DMS153 treated with DMSO at 0.1 percent for 48 hours (cell line): ENCODE results near the gene ZNF263.
"Not testable (repeated sequence)": the region's sequence is repeated elsewhere in the genome, so short reads cannot be mapped to it uniquely, and the experiment has no call there.

Source experiments
- DNase-seq: peaks from one replicate; lab custom pipeline; 2025; ENCODE audit not compliant: unreplicated experiment; lab: John Stamatoyannopoulos, UW

Gene ZNF263

DNA sequence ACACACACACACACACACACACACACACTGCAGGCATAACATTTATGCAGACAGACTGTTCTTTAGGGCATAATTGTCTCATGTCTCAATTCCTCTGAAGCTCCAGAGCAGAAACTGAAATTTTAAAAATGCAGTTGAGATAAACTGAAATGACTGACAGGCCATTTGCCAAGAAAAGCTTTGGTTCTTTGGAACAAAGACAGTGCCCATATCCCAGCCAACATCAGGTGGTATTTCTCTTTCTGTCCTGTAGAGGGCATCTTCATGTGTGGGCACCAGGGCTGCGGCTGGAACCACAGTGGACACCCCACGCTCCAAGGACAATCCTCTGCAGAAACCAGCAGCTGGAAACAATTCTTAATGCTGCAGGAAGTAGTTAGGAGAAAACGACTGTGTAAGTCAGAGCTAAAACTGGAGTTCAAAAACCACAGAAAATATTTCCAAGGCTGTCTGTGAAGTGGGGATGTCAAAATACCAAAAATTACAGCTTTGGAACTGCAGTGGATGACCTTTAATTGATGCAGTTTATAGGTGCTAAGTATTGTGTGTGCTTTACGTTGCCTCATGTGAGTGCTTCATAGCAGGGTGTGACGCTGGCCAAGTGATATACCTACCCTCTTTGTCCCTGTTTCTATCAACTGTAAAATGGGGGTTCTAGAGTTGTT is 16.3 kb upstream of the ZNF263 start:
- no peak for DNase-seq

DNA sequence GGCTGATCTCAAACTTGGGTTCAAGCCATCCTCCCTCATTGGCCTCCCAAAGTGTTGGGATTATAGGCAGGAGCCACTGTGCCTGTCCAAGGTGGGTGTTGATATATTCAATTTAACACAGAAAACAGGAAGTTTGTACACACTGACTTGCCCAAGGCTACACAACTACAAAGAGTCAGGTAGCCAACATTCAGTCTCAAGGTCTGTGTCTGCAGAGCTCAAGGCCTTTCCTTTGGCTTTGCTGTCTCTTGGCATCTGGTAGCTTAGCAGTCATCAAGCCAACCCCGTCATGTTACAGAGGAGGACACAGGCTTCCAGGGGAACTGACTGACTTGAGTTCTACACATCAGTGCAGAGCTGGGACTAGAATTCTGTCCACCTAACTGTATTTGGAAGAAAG is 15.0 kb upstream of the ZNF263 start:
- no peak for DNase-seq

DNA sequence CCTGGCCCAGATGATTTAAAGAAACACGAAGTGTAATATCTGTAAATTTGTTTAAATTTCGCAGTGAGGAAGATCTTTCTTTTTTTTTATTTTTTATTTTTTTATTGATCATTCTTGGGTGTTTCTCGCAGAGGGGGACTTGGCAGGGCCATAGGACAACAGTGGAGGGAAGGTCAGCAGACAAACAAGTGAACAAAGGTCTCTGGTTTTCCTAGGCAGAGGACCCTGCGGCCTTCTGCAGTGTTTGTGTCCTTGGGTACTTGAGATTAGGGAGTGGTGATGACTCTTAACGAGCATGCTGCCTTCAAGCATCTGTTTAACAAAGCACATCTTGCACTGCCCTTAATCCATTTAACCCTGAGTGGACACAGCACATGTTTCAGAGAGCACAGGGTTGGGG is 12.6 kb upstream of the ZNF263 start:
- not testable (repeated sequence) for DNase-seq

DNA sequence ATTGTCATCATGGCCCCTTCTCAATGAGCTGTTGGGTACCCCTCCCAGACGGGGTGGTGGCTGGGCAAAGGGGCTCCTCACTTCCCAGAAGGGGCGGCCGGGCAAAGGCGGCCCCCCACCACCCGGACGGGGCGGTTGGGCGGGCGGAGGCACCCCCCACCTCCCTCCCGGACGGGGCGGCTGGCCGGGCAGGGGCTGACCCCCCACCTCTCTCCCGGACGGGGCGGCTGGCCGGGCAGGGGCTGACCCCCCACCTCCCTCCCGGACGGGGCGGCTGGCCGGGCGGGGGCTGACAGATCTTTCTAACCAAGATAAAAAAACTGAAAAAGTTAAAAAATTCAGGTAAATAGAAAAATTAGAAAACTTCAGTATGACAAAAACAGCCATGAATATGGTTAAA is 12.0 kb upstream of the ZNF263 start:
- not testable (repeated sequence) for DNase-seq

DNA sequence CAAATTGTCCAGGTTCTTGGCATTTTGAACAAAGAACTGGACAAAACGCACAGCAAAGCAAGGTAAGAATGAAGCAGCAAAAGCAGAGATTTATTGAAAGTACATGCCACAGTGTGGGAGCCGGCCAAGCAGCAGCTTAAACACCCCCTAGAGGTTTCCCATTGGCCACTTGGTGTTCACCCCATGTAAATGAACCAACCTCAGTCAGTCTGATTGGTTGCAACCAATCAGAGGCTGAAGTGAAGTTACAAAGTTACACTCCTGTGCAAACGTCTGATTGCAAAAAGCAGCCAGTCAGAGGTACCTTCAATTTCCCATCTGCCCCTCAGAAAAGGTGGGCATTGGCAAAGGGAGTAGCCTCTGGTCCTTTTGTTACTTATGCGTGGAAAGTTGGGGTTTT is 8.8 kb upstream of the ZNF263 start:
- DNase-seq, result no peak

DNA sequence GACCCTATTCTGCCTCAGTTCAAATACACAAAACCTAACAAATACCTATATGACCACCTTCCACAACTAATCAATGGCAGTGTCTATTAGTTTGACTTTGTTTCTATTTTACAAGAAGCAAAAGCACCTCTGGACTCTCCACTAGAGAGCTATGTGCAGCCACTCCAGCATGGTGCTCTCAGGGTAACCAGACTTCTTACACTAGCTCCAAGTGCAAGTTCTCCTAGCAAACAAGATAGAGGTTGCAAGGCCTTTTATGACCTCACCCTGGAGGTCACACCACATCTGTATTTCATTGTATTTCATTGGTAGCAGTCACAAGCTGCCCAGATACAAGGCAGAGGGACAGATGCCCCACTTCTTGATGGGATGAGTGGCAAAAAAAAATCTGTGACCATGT is 8.3 kb upstream of the ZNF263 start:
- no peak for DNase-seq

DNA sequence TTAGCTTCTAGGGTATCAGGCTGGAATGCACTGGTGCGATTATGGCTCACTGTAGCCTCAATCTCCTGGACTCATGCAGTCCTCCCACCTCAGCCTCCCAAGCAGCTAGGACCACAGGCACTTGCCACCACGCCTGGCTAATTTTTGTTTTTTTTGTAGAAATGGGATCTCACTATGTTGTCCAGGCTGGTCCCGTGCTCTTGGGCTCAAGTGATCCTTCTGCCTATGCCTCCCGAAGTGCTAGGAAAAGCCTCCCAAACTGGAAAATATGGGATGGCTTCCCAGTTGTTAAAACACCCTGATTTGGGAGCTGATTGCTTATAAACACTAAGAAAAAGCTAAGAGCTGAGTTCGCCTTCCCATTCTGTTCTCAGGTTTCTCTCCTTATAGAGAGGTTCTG is 6.6 kb upstream of the ZNF263 start:
- DNase-seq, result no peak

DNA sequence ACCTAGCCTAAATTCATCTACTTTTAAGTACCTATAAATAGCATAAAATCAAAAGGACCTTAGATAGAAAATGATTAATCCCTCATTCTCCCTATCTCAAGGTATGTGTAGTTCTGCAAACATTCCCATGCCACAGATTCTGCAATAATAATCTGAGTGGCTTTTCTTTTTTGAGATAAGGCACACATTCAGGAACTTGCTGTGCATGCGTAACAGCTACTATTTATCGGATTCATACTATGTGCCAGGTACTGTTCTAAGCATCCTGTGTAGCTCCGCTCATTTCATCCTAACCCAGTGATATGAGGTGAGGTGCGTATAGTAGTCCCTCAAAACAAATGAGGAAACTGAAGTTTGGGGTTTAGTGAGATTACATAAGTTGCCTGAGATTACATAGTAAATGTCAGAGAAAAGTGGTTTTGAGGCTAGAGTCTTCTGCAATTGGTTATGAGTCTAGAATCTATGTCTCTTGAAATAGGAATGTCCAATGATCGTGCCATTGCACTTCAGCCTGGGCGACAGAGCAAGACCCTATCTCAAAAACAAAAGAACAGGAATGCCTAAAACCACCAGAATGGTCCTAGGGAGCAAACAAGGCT is 2.0 kb upstream of the ZNF263 start:
- no peak for DNase-seq

DNA sequence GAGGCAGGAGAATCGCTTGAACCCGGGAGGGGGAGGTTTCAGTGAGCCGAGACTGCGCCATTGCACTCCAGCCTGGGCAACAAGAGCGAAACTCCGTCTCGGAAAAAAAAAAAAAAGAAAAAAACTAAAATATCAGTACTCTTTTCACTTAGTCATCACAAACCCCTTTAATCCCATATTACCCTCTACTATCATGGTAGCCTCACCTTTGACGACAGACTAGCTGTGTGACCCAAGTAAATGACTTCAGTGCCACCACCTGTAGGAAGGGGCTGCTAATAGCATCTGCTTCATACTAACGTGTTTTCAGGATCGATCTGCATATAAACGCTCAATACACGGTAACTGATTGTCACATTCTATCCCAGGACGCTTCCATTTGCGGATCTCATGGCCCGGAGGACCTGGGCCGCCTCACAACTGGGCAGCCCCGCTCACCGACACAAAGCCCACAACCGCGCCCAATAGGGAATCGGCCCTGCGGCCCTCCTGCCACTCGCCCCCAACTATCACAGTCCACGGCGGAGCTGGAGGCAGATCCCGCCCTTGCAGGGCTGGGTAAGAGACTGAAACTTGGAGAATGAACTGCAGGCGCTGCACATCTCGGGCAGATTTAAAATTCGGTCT is 1.1 kb upstream of the ZNF263 start:
- peak; percentile 75 for DNase-seq

DNA sequence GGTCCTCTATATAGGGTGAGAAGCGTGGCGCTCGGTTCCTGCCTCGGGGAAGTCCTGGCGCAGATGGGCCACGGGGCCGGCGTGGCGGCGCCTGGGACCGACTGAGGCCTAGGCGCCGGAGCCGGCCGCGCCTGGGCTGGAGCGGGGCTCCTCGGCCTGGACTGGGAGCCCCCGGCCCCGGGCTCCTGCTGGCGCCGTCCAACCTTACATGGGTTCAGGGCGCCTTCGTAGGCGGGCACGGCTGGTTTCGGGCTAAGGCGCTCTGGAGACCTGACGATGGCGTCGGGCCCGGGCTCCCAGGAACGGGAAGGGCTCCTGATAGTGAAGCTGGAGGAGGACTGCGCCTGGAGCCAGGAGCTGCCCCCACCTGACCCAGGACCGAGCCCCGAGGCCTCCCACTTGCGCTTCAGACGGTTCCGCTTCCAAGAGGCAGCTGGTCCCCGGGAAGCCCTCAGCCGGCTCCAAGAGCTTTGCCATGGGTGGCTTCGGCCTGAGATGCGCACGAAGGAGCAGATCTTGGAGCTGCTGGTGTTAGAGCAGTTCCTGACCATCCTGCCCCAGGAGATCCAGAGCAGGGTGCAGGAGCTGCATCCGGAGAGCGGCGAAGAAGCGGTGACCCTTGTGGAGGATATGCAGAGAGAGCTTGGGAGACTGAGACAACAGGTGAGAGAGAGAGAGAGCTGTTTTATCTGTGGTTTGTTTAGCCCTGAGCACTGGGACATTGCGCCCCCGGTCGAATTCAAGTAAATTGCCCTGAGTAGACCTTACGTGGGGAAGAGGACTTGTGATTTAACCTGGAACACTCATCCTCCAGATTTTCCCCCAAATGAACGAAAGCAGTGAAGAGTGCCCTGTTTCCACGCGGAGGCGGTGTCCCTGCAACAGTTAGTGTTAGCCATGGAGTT is 504 bp downstream of the ZNF263 start:
- no peak for DNase-seq

DNA sequence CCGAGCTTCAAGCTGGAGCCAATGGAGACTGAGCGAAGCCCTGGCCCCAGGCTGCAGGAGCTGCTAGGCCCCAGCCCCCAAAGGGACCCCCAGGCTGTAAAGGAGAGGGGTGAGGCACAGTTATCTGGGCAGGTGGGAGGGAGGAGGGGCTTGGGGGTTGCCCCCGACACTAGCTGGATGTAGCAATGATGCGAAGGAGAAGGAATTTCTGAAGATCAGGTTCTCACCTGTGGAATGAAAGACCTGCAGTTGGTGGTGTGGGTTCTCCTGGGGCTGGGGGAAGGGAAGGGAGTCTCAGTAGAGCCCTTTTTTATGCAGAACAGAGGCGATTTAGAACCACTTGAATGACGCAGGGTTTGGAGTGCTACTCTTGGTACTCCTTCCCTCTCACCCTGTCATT is 1.8 kb downstream of the ZNF263 start:
- DNase-seq, result no peak

DNA sequence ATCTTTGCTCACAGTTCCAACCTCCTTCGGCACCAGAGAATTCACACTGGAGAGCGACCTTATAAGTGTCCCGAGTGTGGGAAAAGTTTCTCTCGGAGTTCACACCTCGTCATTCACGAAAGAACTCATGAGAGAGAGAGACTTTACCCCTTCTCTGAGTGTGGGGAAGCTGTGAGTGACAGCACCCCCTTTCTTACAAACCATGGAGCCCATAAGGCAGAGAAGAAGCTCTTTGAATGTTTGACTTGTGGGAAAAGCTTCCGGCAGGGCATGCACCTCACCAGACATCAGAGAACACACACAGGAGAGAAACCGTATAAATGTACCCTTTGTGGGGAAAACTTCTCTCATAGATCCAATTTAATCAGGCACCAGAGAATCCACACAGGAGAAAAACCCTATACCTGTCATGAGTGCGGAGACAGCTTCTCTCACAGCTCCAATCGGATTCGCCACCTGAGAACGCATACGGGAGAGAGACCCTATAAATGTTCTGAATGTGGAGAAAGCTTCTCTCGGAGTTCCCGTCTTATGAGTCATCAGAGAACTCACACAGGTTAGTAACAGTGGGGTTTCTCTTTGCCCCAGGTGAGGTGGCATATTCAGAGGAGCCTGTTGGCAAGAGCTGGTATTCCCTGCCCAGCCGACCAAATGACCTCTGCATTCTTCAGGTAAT is 6.8 kb downstream of the ZNF263 start:
- DNase-seq, result no peak

DNA sequence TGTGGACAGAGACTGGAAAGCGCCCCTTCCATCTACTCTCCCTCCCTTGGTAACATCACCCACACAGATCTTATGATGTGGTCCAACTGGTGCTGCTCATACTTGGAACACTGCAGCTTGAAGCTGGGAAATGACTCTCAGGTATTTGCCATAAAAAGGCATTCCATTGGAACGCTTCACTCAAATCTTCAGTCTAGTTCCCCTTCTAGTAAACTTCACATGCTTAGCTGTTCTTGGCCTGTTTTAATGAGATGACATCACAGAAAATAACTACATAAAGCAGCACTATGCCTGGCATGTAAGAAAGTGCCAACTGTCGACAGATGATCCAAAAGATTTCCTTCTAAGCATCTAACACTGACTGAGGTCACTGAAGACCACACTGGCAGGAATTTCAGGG is 9.3 kb downstream of the ZNF263 start:
- no peak for DNase-seq

DNA sequence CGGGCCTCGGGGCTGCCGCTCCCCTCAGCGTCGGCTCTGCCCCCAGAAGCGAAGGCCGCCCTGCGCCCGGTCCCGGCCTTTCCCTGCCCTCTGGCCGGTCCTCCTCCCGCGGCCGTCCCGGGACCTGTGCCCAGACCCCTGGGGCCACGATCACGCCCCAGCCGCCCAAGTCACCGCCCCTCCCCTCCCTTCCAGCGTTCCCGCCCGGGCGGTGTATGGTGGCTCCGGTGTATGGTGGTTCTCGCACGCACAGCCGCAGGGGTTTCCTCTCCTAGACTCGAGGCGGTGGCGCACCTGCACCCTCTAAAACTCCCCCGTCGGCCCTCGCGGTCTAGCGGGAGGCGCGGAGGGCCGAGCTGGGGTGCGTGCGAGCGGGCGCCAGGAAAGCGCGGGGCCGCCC is 11.9 kb downstream of the ZNF263 start:
- no peak for DNase-seq

DNA sequence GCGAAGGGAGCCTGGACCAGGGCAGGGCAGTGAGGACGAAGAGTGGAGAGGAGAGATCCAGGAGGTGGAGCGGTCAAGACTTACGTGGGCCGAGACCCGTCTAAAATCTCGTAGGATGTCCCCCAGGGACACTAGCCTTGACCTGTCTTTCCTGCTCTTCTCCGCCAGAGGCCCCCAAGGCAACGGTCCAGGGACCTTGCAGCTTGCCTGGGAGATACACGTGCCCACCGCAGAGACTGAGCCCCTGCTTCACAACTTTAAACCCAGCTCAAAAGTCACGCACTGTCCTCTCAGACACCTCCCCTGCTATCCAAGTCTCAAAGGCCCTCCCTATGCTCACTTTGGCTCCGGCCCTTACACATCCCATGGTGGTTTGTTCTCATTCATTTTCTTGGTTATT is 12.5 kb downstream of the ZNF263 start:
- no peak for DNase-seq

DNA sequence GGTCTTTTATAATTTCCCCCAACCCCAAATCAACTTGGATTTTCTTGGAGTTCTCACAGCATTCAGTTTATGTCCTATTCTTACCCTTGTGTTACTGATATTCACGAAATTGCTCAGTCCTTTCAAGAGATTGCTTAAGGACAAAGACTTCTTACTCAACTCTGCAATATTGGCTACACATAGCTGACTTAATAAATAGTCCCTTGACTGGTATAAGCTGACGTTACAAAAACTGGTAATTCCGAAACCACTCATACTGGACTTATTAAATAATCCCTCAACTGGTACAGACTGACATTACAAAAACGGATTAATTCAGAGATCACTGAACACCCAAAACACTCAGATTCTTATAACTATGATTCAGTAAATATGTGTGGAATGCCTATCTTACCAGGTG is 21.1 kb downstream of the ZNF263 start:
- DNase-seq, result no peak

DNA sequence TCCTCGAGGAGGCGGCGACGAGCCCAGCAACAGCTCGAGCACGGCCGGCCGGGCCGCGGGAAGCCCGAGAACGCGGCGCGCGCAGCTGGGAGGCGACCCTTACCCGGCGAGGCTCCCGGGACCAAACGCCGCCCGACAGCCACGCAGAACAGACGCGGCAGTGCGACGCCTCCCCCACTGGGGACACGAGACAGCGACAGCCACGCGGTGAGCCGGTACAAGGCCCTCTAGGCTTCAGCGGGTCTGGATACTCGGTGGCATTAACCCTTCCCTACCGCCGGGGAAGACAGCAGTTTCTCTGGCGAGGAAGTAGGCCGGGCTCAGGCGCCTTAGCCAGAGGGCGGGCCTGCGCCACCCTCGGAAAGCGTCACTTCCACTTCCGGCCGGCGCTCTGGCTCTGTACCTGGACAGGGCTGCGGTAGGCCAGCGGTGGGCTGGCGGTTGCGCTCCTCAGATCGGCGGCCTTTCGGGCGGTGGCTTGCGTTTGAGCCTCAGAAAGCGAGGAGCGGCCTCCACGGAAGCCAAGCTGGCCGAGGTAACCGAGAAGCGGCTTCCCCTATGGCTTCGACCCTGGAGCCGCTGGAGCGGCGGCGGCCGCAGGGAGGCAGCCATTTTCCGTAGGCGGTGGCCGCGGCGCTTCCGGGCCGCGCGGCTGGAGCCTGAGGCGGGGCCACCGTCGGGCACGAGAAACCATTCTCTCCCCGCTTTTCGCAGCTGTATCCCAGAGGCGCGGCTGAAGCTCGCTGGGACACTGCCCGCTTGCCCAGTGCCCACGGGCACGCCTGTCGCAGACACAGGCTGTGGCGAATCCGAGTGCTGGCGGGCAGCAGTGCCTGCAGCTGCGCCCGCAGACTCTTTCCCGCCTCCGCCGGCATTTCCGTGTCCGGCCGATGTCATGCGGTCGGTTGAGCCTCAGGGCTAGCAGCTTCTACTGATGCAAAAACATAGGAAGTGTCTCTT is 22.1 kb downstream of the ZNF263 start, which contains the start of the genes TIGD7 and ZNF75A:
Gene TIGD7 (minus strand): TSS at position 322 of the 960 bp plus-strand sequence. CDS start 4,816 bp downstream, outside the sequence.
Gene ZNF75A (plus strand): TSS at position 389 of the 960 bp plus-strand sequence. CDS start 2,932 bp downstream, outside the sequence.
- DNase-seq, result peak; percentile 83

DNA sequence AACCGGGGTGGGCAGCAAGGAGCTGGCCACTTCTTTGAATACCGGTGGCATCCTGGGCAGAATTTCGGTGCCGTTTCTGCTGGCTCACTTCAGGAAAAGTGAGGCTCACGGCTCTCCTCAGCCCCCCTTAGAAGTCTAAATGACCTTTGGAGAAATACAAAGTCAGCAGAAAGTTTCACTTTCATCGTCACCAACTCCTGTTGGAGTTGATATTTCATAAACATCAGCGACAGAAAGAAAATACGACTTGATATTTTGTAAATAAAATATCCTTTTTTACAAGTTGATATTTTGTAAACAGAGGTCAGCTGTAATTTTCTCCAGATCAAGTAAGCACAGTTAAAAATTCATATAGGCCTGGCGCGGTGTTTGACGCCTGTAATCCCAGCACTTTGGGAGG is 22.8 kb downstream of the ZNF263 start:
- no peak for DNase-seq

DNA sequence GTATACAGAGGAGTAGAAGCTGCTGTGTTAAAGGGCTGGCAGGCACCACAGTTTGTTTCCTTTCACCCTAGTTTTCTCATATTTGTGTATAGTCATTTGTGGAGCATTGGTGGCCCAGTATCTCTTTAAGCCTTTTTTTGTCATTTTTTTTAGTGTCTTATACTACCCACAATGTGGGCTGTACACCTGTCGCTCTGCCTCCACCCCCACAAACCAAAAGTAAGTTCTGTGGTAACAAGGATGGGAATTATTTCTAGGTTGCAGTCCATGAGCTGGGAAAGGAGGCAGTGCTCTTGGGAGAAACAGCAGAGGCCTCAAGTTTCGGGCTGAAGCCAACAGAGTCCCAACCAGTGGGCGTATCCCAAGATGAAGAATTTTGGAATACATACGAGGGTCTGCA is 28.2 kb downstream of the ZNF263 start:
- DNase-seq, result no peak
